Measurements from ENCODE around the gene AFF2.

- TF ChIP-seq YY1 (IDR thresholded peaks at IDR 0.05; ENCODE audit: insufficient read depth, insufficient read length) (no peak), ZNF274 (IDR thresholded peaks at IDR 0.05; ENCODE audit: low read depth, low read length) (no peak)
Observed at GRCh38 chrX:148612431-148612830, 112.0 kb downstream of the AFF2 start.

Data from NT2/D1 (cell line).